Activated naive CD8-positive, alpha-beta T cell treated with anti-CD3 and anti-CD28 coated beads, Interleukin-2, amount 50 U/mL, for 16 hours (primary cell): ENCODE data around the gene PTPRB.
"Not testable (repeated sequence)": the region's sequence is repeated elsewhere in the genome, so short reads cannot be mapped to it uniquely, and the experiment has no call there.

Experiments used
- DNase-seq: peaks from one replicate; pipeline ENCODE4 v3.0.0-alpha.2; 2020; ENCODE audit warnings: low read depth, low spot score

PTPRB gene

GRCh38 chr12:70540996-70541395 lies 96.2 kb downstream of the PTPRB start:
- no peak for DNase-seq

DNA sequence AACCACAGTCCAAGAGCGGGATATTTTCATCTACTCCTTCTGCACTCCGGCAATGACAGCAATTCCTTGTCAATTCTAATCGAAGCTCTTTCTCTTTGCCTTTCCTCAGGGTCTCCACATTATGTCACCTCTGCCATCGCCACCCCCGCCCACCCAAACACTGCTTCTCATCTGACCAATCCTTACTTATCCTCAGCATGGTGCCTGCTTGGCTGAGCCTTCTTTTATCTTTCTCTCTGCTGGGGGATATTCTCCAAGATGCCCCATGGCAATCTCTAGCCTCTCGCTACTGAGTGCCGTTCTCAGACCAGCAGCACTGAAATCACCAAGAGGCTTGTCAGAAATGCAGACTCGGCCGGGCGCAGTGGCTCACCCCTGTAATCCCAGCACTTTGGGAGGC lies 100.6 kb downstream of the PTPRB start:
- DNase-seq, result no peak

- no peak for DNase-seq
Measured at GRCh38 chr12:70535896-70536374, 101.3 kb downstream of the PTPRB start.

DNA sequence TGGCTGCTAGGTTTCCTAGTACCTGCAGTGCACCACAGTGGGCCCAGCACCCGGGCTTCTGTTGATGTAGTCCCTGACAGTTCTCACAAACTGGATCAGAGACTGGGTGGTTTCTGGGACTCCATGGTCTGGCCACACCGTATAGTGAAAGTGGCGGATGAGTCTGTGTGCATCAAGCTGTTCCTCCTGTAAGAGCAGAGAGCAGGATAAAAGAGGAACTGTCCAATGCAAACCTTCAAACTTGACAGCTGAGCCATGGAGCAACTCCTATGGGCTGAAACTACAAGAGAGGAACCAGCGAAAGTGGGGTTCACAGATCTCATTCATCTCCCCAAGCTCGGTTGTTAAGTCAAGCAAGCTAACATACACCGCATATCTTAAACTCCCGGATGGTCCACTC lies 102.8 kb downstream of the PTPRB start:
- DNase-seq, result no peak

GRCh38 chr12:70529647-70530046 lies 107.6 kb downstream of the PTPRB start:
- DNase-seq, result no peak

DNA sequence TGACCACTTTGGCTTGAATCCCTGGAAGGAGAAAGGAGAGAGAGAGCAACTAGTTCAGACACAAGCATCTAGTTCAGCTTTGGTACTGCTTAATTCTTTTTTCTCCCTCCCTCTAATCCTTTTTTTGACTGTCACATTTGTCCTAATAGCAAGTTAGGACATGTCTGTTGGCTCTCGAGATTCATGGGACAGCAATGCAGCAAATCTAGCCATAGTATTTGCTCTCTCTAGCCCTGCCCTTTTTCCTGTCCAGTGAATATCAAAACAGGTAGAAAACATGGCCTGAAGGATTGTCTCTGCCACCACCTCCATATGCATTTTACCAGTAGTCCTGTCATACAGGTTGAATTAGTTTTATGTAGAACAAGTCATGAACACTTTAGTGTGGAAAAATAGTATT lies 116.4 kb downstream of the PTPRB start:
- no peak for DNase-seq

DNA sequence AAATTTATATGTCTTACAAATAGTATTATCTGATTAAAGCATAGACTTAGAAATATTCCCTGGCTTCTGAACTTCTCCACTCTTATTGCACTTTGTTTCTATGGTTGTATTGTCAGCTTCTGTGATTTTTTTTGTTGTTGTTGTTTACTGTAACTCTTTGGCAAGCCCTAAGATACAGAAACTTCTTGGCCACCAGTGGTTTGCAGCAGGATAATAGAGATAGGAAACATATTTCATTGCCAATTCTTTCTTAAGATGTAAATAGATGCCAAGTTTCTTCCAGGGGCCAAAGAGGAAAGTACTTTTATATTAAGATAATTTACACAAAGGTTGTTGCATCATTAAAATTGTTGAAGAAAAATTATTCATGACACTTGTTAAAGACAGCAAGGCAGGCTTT lies 123.8 kb downstream of the PTPRB start:
- no peak for DNase-seq

DNA sequence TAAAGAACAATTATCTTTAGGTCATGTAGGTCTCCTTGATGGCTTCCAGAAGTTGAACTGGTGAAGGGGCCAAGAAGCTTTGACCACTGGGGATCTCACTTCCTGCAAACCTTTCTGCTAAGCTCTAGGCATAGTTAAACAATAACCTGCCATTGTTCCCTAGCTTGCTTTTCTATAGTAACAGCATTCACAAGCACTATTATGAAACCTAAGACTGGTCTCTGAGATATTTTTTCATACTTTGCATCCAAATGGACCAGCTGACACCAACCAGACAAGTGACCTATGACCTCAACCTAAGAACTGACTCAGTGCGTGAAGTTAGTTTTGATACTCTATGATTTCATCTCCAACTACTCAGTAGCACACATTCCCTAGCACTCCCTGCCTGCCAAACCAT lies 129.1 kb downstream of the PTPRB start:
- no peak for DNase-seq

DNA sequence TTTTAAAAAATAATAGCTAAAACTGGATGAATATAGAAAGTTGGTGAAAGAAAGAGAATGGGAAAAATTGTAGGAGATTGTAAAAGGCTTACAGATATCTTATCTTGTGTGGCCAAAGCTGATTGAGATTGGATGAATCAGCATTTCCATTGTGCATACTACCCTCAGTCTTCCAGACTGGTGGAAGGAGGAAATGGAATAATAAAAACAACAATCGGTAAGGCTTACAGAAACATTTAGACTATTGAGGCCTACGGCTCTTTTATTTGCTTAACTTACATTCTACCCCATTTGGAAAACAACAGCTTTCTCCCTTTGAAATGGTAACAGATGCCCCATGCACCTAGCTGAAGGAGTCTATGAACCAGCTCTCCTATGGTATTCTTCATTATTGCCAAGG lies 129.8 kb downstream of the PTPRB start:
- DNase-seq, result no peak

DNA sequence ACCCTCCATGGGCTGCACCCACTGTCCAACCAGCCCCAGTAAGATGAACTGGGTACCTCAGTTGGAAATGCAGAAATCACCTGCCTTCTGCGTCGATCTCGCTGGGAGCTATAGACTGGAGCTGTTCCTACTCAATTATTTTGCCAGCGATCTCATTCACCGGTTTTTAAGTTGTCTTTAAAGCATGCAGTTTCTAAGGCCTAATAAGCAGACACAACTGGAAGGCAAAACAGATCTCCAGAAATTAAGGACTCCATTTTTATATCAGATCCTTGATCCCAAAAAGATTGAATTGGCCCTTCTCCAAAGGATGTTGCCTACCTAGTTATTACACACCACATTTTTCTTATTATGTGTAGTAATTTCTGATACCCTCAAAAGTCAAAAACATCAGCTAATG lies 139.7 kb downstream of the PTPRB start:
- no peak for DNase-seq

- DNase-seq, result not testable (repeated sequence)
Measured at GRCh38 chr12:70492904-70493303, 144.3 kb downstream of the PTPRB start.

GRCh38 chr12:70490928-70491327 lies 146.3 kb downstream of the PTPRB start:
- not testable (repeated sequence) for DNase-seq

- DNase-seq, result no peak
Measured at GRCh38 chr12:70487440-70487839, 149.8 kb downstream of the PTPRB start.

DNA sequence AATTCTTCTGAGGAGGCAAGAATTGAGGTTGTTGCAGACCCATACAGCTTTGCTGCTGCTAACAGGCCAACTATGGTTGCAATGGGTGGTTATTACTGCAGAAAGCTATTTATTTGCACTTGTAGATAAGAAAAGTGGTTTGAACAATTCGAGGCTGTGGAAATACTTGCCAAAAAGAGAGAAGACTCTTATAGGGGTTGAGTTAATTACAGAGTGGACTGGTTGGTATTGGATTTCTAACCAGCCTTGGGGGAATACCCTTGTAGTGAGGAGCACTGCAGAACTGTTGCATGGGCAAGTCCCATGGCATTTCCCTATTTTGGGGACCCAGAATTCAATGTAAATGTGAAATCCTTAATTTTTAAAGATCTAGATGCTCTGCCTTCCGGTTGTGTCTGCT lies 150.6 kb downstream of the PTPRB start:
- DNase-seq, result no peak

DNA sequence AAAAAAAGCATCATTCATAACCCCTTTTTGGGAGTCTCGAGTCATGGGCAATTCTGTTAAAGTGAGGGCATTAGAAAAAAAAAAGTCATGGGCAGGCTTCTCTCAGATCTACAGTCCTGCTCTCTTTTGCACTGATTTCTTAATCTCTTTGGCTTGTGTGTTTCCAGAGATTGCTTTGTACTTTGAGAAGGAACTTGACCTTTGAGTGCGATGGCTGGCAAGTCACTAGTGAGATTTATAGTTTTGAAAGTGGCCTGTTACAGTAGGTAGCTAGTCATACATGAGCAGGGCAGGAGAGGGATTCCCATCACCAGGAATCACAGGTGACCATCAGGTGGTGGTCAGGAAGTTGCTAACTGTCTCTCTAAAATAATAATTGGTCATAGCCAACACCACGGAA lies 151.5 kb downstream of the PTPRB start:
- DNase-seq, result no peak

GRCh38 chr12:70484464-70484863 lies 152.8 kb downstream of the PTPRB start:
- no peak for DNase-seq

DNA sequence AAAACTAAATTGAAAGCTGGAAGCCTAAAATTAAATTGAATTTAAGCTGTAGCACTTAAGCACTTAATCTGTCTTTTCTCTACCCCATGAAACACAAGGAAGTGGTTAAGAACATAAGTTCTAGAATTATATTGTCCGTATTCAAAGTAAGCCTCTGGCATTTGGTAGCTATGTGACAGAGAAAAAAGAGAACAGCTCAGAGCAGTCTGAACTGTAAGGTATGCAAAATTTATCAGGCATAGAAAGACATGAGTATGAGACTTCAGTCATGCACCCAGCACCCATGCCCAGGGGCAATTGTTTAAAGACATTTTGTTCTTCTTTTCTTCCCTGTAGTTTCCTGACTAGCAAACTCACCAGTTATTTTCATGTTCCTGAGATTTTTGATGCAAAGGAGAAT lies 154.5 kb downstream of the PTPRB start:
- no peak for DNase-seq

- no peak for DNase-seq
Measured at GRCh38 chr12:70469221-70469820, 167.9 kb downstream of the PTPRB start.

- no peak for DNase-seq
Measured at GRCh38 chr12:70468741-70469140, 168.5 kb downstream of the PTPRB start.

- DNase-seq, result no peak
Measured at GRCh38 chr12:70467918-70468733, 169.1 kb downstream of the PTPRB start.

- DNase-seq, result no peak
Measured at GRCh38 chr12:70467476-70467875, 169.8 kb downstream of the PTPRB start.

- DNase-seq, result no peak
Measured at GRCh38 chr12:70466753-70467152, 170.5 kb downstream of the PTPRB start.
